Measurements from ENCODE around the gene MSI2.

Gene MSI2

DNA sequence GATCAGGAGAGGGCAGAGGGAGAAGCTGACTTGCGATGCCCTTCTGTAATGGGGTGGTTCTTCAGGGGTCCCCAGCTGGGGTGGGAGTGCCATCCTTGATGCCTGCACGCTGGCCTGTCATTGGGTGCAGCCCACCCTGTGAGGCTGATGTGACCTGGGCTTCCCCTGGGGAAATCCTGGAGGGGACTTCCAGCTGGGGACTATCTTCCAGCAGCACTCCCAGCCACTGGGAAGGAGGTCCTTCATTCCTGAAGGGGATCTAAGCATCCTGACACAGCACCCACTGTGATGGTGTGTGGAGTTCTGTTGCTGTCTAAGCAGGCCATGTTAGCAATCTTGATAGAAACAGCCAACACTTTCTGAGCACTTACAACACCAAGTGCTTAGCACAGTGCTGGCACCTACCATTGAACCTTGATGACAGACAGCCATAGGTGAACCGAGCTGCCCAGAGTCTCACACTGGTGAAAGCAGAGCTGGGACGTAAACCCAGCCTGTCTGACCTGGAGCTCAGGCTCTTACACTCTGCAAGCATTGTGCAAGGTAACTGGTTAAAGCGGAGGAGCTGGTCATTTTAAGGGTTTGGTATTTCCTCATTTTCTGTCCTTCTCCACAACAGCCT is 277.5 kb downstream of the MSI2 start:
- DNase-seq: no peak

DNA sequence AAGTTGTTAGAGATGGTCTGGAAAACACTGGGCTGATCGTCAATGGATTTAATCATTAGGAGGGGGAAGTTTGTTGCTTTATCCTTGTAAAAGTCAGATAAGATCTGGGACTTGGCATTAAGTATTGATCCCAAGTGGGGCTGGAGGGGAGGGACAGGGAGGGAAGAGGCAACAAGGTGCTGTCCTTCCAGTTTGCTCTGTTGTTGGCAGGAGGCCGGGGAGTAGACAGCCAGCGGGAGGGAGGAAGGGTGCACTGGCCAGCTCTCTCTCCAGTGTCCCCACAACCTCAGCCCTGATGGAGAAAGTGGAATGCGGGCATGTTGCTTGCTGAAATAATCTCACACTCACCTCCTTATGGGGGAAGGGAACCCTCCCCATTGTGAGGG is 278.5 kb downstream of the MSI2 start:
- no peak for DNase-seq

DNA sequence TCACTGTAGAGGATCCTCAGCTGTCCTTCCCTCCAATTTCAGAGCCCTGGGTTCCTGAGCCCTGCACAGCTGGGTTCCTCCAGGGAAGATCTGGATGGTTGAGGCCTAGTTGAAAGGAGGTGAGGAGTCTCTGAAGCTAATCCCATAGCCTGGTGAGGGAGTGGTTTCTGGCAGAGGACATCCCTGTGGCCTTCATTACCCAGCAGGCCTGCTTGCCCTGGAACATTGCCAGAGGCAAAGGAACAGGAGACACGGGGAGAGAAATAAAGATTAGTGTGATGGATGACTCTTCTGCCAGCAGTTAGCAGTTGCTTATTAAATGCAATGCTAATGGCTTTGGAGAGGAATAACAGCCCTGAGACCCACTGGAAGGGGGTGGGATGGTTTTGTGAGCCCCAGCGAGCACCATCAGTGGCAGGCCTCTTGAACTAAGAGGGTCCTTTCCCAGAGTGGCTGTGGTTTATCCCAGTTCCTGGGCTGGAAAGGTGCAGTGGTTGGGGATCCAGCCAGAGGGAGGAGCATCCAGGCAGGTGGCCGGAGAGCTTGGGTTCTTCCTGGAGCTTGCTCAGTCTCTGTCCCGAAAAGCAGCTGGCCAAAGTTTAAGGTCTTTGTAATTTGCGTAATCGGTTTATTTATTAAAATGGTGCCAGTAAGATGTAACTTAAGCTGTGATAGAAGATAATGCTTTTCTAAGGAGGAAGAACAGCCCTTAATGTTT is 279.1 kb downstream of the MSI2 start:
- peak; percentile 51 to 83 for DNase-seq

DNA sequence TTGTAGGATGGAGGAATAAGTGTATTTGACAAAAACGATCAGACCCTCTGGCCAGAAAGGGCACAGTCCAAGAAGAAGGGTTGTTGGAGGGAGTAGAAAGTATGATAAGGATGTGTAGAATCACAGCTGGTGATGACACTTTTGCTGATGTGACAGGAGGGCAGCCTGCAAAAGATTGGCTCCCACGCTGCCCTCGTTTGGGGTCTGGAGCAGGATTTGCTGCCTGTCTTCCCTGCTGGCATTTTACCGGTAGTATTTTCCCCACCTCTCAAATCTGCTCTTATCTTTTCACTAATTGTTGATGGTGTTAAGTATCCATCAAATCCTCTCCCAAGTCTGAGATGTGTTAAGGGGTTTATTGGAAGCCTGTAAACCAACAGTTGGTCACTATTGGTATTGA is 280.0 kb downstream of the MSI2 start:
- no peak for DNase-seq

DNA sequence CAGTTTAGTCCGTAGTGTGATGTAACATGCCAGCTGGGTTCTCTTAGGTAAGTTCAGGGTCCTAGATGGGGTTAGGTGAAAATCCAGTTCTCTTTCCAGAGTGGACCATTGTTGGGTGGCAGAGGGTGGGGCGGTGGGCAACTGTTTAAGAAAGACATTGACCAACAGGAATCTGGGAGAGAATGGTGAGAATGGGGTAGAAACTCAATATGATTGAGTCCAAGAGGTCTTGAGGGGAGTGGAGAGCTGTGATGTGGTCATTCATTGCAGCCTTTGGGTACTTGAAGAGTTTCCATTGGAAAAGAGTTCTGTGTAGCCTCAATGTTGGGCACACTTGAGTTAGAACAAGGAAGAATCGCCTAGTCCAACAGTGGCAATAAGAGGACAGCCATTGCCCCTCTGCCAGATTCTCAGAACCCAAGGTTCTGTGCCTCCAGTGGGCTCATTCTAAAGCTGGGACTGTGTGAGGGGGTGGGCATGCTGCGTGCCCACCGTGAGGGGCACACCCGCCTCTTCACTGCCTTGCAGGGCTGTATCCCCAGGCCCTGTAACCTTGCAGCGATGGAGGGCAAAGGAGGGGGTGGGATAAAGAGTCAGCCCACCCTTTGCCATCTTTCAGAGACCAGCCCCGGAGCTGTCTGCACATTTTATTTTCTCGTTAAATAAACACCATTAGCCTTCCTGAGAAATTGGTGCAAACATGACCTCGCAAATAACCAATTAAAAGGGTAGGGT is 280.6 kb downstream of the MSI2 start:
- no peak for DNase-seq

DNA sequence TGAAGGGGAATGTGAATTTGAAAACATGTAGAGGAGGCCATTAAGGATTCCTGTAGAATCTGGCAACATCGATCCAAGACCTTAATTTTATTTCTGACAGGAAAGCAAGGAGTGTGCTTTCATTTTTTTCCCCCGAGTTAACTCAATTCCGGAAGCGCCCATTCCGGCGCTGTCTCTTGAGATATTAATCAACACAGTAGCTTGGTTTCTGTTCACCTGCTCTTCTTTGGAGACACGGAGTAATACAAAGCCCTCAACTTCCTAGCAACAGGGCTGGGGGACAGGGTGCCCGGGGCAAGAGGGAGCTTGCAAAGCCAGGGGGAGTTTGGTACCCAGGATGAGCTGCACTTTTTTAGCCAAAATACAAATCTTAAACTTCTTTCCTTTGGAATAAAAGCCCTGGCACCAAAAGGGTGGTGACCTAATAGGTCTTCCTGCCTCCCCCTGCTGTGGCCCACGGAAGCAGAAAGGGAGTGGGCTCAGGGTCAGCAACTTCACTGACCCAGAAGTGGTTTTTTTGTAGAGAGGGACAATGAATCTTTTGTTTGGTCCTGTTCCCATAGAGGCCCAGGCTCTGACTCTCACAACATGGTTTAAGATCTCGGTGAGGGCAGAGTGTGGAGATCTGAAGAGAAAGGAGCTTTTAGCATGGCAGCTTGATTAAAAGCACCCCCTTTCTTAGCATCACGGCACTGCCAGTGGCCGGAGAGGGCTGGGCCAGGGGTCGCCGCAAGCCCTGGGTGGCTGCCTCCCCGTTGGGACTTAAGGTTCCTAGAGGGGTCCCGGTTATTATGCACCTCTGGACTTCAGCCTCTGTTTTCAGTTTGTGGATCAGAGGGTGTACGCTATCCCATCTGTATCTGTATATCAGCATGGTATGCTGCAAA is 281.4 kb downstream of the MSI2 start:
- DNase-seq: no peak

DNA sequence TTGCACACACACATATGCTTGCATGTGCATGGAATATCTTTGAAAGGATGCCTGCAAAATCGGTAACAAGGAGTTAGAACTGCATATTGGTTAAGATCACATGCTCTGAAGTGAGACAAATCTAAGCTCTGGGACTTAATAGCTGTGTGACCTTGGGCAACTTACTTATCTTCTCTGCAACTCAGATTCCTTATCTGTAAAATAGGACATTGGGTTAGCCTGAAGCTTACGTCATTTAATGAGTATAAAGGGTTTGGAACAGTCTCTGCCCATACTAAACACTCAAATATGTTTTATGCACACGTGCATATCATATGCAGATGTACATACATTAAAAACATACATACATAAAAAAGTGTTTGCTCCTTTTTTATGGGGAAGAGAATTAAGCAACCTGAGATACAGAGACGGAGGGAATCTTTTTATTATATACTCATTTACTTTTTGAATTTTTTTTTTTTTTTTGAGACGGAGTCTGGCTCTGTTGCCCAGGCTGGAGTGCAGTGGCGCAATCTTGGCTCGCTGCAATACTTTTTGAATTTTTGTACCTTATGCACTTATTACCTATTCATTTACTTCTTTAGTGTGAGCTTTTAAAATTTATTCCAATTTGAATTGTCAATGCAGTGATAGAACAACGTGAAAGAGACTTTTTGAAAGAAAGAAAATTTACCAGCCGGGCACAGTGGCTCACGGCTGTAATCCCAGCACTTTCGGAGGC is 282.6 kb downstream of the MSI2 start:
- DNase-seq: no peak

DNA sequence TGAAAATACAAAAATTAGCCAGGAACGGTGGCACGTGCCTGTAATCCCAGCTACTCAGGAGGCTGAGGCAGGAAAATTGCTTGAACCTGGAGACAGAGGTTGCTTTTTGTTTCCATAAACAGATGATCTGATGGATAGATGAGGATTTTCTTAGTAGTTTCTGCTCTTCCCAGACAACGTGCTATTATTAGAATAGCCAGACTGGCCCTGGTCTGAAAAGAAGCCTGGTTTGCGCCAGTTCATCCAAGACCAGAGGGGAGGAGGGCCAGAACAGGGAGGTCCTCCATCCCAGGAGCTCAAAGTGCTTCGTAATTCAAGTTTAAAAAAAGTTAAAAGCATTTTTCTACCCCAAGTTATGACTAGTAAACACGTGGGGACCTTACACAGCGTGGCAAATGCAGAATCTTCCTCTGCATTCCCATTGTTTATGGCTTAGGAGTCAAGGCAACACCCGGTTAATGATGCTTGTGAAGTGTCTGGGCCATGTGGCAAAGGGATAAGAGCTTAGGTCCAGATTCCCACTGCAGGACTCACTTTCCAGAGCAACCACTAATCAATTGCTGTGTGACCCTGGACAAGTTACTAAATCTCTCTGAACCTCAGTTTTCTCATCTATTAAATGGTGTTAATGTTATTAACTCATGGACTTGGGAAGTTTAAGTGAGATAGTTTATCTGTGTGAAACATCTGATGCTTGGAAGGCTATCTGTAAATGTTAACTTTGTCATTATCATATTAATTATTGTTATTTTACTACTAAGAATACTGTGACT is 283.4 kb downstream of the MSI2 start:
- DNase-seq: no peak

DNA sequence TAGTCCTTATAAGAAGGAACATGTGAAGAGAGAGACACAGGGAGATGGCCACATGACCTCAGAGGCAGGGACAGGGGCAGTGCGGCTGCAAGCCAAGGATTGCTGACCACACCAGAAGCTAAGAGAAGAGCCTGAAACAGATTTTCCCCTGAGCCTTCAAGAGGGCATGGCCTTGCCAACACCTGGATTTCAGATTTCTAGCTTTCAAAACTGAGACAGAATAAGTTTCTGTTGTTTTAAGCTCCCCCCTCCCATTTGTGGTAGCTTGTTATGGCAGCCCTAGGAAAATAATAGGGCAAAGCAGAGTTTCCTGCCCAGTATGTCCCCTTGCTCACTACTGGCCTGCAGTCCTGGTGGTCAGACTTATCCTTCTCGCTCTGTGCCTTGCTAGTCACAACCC is 284.3 kb downstream of the MSI2 start:
- no peak for DNase-seq

DNA sequence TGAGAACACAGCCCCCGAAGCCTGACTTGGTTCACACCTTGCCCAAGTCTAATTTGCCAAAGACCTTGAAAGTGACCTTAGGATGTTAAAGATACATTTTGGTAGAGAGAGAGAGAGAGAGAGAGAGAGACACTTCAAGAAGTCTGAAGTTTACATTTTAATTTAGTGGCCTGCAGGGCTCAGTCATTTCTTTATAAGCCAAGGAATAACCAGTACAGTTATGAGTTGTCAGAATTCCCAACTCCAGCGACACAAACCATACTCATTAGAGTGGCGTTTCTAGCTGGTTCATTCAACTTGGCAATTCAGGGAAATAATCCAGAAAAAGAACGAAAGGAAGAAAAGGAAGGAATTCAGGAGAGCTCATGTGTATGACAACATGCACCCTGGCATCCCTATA is 284.7 kb downstream of the MSI2 start:
- no peak for DNase-seq

DNA sequence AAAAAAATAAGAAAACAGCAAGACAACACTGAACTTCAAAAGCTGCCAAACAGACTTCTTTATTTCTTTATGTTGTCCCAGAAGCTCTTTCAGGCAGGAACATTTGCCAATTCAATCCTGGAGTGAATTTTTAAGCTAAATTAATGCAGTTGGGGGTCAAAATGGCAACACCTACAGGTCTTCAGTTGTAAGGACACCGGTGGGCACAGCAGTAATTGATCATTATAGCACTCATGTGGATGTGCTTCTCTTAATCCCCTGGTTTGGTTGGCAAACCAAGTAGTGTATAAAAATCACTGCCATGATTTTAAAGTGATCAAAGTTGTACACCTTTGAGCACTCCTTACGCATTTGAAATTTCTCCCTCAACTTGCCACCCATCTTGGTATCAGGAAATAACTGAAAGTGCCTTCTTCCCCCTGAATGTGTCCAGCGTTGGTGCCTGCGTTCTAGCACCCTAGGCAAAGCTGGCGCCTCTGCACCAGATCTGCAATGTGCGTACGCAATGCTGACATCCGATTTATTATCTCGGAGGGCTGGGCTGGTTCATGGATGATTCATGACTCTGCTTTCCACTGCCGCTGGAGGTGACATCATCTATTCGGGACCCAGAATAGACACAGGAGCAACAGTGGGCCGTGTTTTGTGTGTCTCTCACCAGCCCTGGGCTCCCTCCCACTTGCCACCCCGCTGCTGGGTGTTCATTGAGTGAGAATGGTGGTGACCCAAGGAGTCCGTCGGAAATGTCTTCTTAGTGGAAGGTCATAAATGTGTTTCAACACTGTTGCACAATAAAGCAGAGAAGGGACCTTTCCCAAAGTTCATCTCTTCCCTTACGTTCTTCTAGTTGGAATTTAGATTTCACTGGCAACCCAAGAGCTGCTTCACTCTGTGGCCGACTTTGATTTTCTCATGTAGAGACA is 285.4 kb downstream of the MSI2 start:
- DNase-seq: no peak

DNA sequence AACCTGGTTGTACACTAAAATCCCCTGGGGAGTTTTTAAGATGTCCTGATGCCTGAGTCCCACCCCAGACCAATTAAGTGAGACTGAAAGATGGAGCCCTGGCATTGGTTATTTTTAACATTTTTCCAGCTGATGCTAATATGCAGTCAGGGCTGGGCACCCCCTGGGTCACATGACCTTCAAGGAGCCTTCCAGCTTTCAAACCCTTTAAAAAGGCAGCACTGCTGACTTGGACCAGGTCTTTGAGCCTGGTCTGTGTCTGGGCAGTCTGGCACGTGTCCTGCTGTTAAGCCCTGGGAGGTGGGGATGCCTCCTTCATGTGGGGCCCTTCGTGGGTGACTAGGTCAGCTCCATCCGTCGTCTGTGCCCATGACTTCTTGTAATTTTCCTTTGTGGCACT is 286.2 kb downstream of the MSI2 start:
- DNase-seq: no peak

DNA sequence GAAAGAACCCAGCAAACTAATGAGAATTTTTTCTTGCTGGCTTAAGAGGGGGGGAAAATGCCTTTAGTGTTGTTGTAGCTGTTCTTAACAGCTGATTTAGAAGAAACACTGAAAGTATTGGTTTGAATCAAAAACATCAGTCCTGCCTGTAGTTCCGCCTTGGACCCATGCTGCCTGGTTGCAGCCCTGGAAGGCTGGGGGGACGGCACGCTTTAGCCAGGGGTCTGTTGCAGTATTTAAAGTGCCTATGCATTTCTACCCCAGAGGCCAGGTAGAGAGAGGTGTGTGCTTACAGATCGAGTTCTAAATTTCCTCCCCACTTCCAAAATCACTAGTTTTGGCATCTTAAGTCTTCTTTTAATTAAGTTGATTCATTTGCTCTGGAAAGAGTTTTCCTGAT is 286.9 kb downstream of the MSI2 start:
- no peak for DNase-seq

DNA sequence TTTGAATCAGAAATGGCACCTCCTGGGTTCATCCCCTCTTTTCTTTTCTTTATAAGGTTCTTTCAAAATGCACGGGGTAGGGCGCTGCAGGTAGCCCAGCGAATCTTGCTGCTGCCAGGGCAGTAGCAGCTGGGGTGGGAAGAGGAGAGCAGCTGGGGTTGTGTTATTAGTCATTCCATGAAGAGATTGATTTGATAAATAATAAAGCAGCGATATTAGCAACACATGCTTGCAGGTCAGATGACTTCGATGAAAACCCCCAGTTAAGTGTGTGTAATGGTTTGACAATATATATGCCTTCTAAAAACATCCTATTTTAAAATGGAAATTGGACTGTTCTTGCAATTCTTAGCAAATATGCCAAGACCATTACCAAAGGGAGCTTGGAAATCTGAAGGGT is 288.1 kb downstream of the MSI2 start:
- no peak for DNase-seq

DNA sequence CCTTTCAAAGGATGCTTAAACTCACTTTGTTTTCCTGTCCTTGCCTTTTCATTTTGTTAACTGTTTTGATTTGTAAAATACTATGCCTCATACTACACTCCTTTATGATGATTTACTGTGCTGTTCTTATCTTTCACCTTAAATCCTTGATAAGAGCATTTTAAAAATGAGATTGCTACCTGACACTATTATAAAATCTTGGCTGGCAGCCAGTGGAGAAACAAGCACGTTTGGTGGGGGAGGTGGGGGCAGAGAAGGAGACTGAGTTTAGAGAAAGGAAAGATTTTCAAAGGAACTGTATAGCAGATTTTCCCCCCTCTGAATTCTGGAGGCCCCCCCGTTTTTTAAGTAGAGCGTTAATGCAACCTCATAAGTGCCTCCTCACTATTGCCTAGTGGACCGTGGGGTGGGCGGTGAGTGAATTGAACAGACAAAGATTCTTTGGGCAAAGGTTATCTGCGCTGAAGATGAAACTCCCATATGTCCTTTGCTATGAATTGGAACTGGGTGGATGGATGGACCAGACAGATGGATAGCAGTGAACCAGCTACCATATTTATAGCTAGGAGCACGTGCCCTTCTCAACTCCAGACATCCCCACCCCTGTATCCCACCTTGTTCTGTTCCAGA is 288.6 kb downstream of the MSI2 start:
- DNase-seq: no peak

DNA sequence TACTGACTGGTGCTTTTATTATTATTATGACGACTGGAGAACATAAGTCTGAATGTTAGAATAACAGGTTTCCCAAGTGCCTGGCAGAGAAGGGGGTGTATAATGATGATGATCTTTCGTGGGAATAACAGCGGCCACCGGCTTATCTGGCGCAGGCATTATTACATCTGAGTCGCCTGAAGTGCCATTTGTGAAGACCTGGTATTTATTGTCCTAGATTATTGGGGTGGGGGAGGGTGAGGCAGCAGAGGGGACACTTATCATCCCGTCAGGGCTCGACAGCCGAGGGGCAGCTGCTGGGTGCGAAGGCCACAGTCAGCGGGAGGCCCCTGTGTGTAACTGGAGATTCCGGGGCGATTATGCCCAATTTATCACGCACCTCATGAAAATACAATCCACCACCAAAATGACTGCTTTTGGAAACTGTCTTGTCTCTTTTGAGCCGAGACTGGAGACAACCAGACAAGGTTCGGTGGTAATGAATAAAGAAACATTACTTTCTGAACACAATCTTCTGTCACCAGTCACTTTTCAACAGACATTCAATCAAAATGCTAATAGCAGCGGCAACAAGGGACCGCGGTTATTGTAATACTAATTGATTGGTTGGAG is 289.5 kb downstream of the MSI2 start:
- DNase-seq: peak in 1 of 2 experiments; percentile 30

DNA sequence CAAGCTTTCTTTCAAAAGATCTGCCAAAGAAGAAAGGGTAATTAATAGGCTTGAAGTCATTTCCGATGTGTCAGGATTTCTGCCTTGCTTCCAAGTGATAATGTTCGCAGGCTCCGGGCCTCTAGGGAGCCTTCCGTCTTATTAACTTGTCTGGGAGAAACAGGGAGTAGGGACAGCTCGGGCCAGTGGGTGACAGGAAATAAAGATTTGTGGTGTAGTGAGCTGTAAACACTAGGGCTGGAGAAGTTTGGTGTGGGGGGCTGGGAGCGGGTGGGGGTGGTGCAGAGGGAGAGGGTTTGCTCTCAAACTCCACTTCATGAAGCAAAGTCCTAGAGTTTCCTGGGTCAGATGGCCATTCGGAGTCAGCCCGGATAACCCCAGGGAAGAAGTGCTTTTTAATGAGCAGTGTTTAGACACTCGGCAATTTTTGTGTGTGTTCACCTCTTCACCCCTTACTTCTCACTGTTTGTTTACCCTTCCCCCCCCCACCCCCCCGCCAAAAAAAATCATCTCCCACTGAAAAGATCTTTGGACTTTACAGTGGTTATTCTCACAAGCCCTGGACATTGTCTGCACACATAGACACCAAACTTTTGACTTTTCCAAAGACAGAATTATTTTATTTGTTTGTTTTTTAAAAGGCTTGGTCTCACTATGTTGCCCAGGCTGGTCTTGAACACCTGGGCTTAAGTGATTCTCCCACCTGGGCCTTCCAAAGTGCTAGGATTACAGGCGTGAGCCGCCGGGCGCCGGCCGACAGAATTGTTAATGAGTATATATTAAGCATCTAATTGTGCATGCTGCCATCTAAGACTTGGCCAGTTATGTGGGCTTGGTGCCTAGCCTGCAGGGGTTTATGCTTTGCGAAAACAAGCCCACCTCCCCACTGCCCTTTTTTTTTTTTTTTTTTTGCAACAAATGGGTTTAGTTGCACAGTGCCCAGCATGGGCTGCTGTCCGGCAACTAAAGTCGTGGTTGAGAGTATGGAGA is 292.4 kb downstream of the MSI2 start:
- no peak for DNase-seq

DNA sequence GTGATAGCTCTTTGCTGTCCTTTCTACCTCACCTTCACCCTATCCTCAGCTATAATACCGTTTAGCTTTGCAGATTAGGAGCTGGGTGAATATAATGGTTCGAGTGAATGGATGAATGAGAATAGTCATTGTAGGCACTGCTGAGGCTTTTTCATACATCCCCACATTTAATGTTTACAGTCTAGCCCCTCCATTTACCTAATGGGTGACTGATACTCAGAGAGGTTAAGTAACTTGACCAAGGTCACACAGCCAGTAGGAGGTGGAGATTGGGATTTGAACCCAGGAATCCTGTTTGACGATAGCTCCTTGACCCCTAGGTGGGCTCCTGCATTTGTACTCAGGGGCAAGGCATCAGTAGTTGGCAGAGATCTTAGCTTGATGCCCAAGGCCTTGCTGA is 293.1 kb downstream of the MSI2 start:
- no peak for DNase-seq

All from NCI-H2081 (cell line).